ENCODE measurements around the gene MAD1L1. TPM values are rescaled to one million over a fixed set of nuclear protein-coding genes. Genes with fewer than 3 reads are reported as not detected.

Gene MAD1L1
- total RNA-seq, 1 experiment from 2014 or later, result 46.7 TPM

DNA sequence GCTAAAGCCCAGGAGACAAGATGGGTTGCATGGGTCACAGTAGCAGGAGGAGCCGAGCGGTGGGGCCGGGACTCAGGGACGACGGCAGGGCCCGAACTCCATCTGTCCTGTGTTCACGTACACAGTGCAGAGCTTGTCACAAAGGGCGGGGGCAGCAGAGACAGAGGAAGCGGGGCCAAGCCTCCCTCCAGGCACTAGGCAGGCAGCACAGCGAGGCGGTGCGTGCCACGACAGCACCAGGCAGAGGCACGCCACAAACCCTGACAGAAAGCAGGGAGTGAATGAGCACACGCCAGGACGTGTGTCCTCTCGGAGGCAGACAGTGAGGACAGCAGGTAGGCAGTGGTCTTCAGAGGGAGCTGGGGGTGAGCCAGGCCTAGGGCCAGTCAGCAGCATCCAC is 177.8 kb downstream of the MAD1L1 start:
- Histone ChIP-seq H3K4me1 (ENCODE audit: insufficient read depth, low read length, poor library complexity, severe bottlenecking) (no peaks in the 10 kb centered on the region), H3K4me3 (ENCODE audit: low read depth, low read length, poor library complexity, severe bottlenecking) (no peak overlapping the region), H3K27ac (ENCODE audit: low read depth, low read length, poor library complexity, severe bottlenecking) (no peak overlapping the region), H3K27me3 (replicated peaks; ENCODE audit: insufficient read depth, low read depth, low read length, poor library complexity) (no peaks in the 10 kb centered on the region), H3K36me3 (ENCODE audit: insufficient read depth, low read length, poor library complexity, severe bottlenecking) (no peaks in the 10 kb centered on the region), H3K9me3 (ENCODE audit: low read depth, low read length, poor library complexity, severe bottlenecking) (no peaks in the 10 kb centered on the region)
- ChIA-PET POLR2A (ENCODE audit: low non-redundant PET) (no interaction called here), CTCF (no interaction called here)
- TF ChIP-seq, protein P1, sequence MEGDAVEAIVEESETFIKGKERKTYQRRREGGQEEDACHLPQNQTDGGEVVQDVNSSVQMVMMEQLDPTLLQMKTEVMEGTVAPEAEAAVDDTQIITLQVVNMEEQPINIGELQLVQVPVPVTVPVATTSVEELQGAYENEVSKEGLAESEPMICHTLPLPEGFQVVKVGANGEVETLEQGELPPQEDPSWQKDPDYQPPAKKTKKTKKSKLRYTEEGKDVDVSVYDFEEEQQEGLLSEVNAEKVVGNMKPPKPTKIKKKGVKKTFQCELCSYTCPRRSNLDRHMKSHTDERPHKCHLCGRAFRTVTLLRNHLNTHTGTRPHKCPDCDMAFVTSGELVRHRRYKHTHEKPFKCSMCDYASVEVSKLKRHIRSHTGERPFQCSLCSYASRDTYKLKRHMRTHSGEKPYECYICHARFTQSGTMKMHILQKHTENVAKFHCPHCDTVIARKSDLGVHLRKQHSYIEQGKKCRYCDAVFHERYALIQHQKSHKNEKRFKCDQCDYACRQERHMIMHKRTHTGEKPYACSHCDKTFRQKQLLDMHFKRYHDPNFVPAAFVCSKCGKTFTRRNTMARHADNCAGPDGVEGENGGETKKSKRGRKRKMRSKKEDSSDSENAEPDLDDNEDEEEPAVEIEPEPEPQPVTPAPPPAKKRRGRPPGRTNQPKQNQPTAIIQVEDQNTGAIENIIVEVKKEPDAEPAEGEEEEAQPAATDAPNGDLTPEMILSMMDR (conservative IDR thresholded peaks at IDR 0.05; ENCODE audit: low read depth, low read length), result no peak
- TF ChIP-seq EZH2 (IDR thresholded peaks at IDR 0.05; ENCODE audit: borderline replicate concordance, low read depth, low read length, poor library complexity, severe bottlenecking), result no peak
- no TSS peak for BruUV-seq (replicated peaks)
- intact Hi-C loops (cut with micrococcal nuclease; ENCODE audit: unreplicated experiment), result no loop called here
- no peak for DNase-seq (ENCODE audit: low spot score)

DNA sequence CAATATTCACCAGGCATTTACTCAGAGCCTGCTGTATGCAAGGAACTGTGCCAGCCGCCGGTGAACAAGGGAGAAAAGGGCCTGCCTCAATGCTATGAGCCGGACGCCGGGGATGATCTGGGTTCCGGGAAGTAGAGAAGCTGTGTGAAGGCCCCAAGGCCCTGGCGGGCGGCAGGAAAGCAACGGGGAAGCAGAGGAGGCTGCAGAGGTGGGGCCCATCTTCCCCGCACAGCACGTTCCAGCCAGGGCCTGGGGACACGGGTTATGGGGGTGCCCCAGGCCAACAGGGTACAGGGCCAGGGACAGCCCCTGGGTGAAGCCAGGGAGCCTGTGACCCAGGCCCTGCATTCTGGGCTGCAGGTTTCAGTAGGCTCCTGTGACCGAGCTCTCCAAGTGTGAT is 179.3 kb downstream of the MAD1L1 start:
- Histone ChIP-seq H3K27me3 (replicated peaks; ENCODE audit: insufficient read depth, low read depth, low read length, poor library complexity) (no peaks in the 10 kb centered on the region), H3K36me3 (ENCODE audit: insufficient read depth, low read length, poor library complexity, severe bottlenecking) (no peaks in the 10 kb centered on the region), H3K4me1 (ENCODE audit: insufficient read depth, low read length, poor library complexity, severe bottlenecking) (no peaks in the 10 kb centered on the region), H3K4me3 (ENCODE audit: low read depth, low read length, poor library complexity, severe bottlenecking) (no peak overlapping the region), H3K27ac (ENCODE audit: low read depth, low read length, poor library complexity, severe bottlenecking) (no peak overlapping the region), H3K9me3 (ENCODE audit: low read depth, low read length, poor library complexity, severe bottlenecking) (no peaks in the 10 kb centered on the region)
- no TSS peak for BruUV-seq (replicated peaks)
- TF ChIP-seq, protein P1 (conservative IDR thresholded peaks at IDR 0.05; ENCODE audit: low read depth, low read length), result no peak
- no peak for TF ChIP-seq EZH2 (IDR thresholded peaks at IDR 0.05; ENCODE audit: borderline replicate concordance, low read depth, low read length, poor library complexity, severe bottlenecking)
- CTCF ChIA-PET, result no interaction called here
- POLR2A ChIA-PET (ENCODE audit: low non-redundant PET), result no interaction called here
- intact Hi-C loops (cut with micrococcal nuclease; ENCODE audit: unreplicated experiment), result no loop called here
- no peak for DNase-seq (ENCODE audit: low spot score)

DNA sequence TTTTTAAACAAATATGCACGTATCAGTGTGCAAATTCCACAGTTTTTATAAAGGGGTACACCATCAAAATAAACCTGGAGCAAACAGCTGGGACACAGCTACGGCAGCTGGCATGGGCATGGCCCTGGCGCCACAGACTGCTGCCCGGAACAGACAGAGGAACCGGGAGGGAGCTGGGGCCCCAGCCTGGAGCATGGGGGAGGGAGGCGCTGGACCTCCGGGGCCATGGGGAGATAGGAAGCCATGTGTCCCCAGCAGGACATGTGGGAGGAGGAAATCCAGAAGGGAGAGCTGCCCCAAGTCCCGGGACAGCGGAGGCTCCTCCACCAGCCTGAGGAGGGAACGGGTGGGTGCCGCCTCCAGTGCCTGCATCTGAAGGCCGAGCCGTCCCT is 180.1 kb downstream of the MAD1L1 start:
- no peak for TF ChIP-seq EZH2 (IDR thresholded peaks at IDR 0.05; ENCODE audit: borderline replicate concordance, low read depth, low read length, poor library complexity, severe bottlenecking)
- TF ChIP-seq, protein P1 (conservative IDR thresholded peaks at IDR 0.05; ENCODE audit: low read depth, low read length), result no peak
- Histone ChIP-seq H3K4me1 (ENCODE audit: insufficient read depth, low read length, poor library complexity, severe bottlenecking) (no peaks in the 10 kb centered on the region), H3K4me3 (ENCODE audit: low read depth, low read length, poor library complexity, severe bottlenecking) (no peak overlapping the region), H3K36me3 (ENCODE audit: insufficient read depth, low read length, poor library complexity, severe bottlenecking) (no peaks in the 10 kb centered on the region), H3K27ac (ENCODE audit: low read depth, low read length, poor library complexity, severe bottlenecking) (no peak overlapping the region), H3K9me3 (ENCODE audit: low read depth, low read length, poor library complexity, severe bottlenecking) (no peaks in the 10 kb centered on the region), H3K27me3 (replicated peaks; ENCODE audit: insufficient read depth, low read depth, low read length, poor library complexity) (no peaks in the 10 kb centered on the region)
- ChIA-PET CTCF (no interaction called here), POLR2A (ENCODE audit: low non-redundant PET) (no interaction called here)
- intact Hi-C loops (cut with micrococcal nuclease; ENCODE audit: unreplicated experiment), result no loop called here
- BruUV-seq (replicated peaks), result no TSS peak
- no peak for DNase-seq (ENCODE audit: low spot score)
